AG09309 (cell line): ENCODE measurements around the gene ZNF408.
A peak's percentile ranks its signal among the peaks of the same experiment; 100 is the strongest.

Experiments
- DNase-seq: peaks from one replicate; pipeline ENCODE4 v3.0.0-alpha.2; 2010; ENCODE audit warnings: low read depth
- H3K4me3 ChIP-seq: 2 replicates; pipeline ENCODE4 v1.5.1; 2011; ENCODE audit warnings: mild to moderate bottlenecking, low read depth, low read length, moderate library complexity; ENCODE audit not compliant: control insufficient read depth
- TF ChIP-seq, protein P1 (sequence below): IDR thresholded peaks from 2 replicates; pipeline ENCODE4 v1.5.1; 2011; ENCODE audit warnings: mild to moderate bottlenecking, low read depth, low read length, inconsistent platforms; ENCODE audit not compliant: insufficient read depth, control insufficient read depth; ENCODE audit errors: missing control alignments

ZNF408 gene

DNA sequence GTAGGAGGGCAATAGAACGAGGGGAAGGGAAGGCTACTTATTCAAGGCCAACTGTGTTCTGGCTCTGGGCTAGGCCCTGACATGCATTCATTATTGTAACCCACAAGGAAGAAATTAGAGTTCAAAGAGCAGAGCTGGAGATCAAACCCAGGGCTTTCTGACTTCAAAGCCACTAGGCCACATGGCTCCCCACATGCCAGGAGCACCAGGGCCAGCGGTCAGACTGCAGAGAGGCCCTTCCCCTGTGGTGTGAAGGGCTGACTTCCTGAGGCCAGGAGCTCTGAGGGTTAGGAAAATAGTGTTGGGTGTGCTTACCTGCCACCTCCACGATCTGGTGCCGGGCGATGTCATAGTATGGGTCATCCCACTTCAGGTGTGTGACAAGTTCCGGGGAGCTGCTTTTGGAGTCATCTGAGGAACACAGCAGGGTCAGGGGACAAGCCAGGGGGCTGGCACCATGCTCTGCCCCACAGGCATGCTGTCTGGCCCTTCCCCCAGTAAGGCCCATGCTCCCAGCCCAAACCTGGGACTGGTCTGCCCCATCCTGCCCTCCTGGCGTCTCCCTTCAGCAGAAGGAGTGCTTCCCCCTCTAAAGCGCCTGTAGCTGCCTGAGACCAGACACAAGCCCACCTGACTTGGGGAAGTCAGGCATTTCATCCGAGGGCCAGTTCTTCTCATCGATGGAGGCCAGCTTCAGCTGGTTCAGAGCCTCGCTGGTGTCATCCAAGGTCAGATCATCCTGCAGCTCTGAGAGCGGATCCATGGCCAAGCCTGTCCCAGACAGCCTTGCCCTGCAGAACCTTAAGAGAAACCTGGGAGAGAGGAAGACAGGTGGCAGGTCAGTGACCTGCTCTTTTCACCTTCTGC lies 5.3 kb upstream of the ZNF408 start:
- DNase-seq, result no peak
- TF ChIP-seq, protein P1, sequence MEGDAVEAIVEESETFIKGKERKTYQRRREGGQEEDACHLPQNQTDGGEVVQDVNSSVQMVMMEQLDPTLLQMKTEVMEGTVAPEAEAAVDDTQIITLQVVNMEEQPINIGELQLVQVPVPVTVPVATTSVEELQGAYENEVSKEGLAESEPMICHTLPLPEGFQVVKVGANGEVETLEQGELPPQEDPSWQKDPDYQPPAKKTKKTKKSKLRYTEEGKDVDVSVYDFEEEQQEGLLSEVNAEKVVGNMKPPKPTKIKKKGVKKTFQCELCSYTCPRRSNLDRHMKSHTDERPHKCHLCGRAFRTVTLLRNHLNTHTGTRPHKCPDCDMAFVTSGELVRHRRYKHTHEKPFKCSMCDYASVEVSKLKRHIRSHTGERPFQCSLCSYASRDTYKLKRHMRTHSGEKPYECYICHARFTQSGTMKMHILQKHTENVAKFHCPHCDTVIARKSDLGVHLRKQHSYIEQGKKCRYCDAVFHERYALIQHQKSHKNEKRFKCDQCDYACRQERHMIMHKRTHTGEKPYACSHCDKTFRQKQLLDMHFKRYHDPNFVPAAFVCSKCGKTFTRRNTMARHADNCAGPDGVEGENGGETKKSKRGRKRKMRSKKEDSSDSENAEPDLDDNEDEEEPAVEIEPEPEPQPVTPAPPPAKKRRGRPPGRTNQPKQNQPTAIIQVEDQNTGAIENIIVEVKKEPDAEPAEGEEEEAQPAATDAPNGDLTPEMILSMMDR, result no peak
- H3K4me3 ChIP-seq, result no peak overlapping the region

DNA sequence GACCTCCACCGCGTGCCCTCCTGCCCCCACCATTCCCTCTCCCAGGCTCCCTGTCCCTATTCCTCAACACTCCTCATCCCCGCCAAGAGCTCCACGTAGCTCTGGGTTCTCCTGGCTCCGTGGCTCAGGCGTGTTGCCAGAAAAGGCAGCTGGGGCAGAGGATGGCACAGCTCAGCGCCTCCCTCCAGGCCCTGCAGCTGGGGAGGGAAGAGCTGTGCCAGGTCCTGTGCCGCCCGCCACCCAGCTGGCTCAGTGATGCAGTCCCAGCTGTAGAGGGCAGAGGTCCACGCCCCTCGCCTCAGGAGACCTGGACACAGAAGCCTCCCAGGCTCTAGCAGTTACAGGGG lies 4.6 kb upstream of the ZNF408 start:
- no peak overlapping the region; the same call in 1 of the 2 replicates for H3K4me3 ChIP-seq
- DNase-seq, result no peak
- TF ChIP-seq, protein P1, result no peak

DNA sequence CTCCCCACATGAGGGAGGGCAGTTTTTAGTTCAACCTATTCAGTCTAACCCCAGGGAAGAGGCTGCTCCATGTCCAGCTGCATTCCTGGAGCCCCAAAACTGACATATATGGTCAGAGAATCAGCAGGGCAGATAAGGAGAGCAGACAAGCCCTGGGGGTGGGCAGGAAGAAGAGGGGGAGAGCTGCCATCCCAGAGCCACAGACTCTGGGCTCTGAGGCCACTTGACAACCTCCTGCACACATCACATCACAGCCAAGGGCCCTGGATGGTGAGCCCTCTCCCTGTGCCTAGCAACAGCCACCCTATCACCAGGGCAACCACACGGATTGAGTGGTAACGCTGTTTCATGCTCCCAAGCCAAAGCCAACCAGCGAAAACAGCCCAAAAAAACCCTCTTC lies 3.5 kb upstream of the ZNF408 start:
- no peak for DNase-seq
- TF ChIP-seq, protein P1, result no peak

DNA sequence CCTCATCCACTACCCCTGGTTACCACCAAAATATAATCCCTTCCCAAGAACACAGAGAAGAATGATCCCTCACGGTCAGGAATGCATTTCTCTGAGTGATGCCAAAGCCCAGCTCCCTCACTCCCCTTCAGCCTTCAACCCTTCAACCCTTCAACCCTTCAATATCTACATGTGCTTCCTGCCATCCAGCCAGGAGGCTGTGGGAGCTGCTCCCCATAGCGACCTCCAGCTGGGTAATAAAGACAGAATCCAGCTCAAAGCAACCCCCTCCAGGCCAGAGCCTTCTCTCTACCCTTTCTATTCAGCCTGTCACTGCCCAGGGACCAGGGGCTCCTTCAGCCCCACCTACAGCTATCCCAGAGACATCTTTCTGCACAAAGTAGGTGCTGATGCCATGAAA lies 3.1 kb upstream of the ZNF408 start:
- no peak for DNase-seq
- TF ChIP-seq, protein P1, result no peak
- H3K4me3 ChIP-seq, result no peak overlapping the region

More for the DNA sequence above, 3.5 kb upstream of the ZNF408 start:
- H3K4me3 ChIP-seq, result no peak overlapping the region

DNA sequence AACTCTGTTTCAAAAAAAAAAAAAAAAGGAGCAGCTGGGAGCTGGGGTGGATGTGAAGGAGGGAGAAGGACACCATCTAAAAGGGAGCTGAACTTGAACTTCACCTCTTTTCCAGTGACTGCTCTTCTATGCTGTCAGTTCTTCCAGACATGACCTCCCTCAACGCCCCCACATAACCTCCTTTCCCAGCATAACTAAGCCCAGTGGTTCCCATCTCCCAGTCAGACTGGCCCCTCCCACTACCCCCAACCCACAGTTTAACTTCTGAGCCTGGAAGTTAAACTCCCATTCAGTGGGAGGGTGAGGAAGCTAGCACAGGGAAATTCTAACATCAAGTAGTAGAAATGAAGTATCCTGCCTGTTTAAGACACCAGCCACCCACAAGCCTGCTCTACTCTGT lies 2.2 kb upstream of the ZNF408 start:
- no peak overlapping the region for H3K4me3 ChIP-seq
- no peak for DNase-seq
- TF ChIP-seq, protein P1, result no peak

DNA sequence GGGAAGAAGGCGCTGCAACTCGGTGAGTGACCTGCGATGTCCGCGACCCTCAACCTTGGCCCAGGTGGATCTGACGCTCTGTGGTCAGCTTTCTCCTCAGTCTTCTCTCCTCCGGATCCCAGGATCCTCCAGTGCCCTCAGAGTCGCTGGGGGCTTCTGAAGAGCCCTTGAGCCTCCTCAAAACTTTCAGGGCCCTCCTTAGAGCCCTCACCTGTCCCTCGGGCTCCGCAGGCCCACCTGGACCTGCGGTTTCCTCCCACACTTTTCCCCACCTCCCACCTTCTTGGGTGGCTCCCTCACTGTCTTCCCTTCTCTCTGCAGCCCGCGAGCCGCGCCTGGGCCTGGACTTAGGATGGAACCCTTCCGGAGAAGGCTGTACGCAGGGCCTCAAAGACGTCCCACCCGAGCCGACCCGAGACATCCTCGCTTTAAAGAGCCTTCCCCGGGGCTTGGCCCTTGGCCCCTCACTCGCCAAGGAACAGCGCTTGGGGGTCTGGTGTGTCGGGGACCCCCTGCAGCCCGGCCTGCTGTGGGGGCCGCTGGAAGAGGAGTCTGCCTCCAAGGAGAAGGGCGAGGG lies 335 bp downstream of the ZNF408 start:
- TF ChIP-seq, protein P1, result no peak
- H3K4me3 ChIP-seq, result peak overlapping the region; percentile 71
- DNase-seq, result no peak
